ENCODE measurements around the gene NPEPPS. TPM values are rescaled to one million over a fixed set of nuclear protein-coding genes. Genes with fewer than 3 reads are reported as not detected.

Gene NPEPPS
- total RNA-seq, 2 experiments from 2014 or later = 77.3 to 80.7 TPM

GRCh38 chr17:47632991-47633390 lies 102.1 kb downstream of the NPEPPS start:
- intact Hi-C loops (cut with DNase I, micrococcal nuclease) = no loop called here
- Histone ChIP-seq H3K4me1 (ENCODE audit: insufficient read depth, low read length) (peaks cover 7% of the 10 kb centered on the region), H3K9me3 (ENCODE audit: control insufficient read depth in 1 of 2, insufficient read depth in 1 of 2, low read length in 2 of 2) (no peaks in the 10 kb centered on the region), H3K27me3 (ENCODE audit: control insufficient read depth in 1 of 2, insufficient read depth in 2 of 2, low read length in 2 of 2) (no peaks in the 10 kb centered on the region), H3K4me3 (ENCODE audit: low read length) (no peak overlapping the region), H3K27ac (ENCODE audit: low read depth in 1 of 2, low read length in 2 of 2) (no peak overlapping the region), H3K36me3 (ENCODE audit: insufficient read depth, low read length) (no peaks in the 10 kb centered on the region)
- Mint-ChIP-seq H3K27me3 (no peaks in the 10 kb centered on the region), H3K9me3 (no peaks in the 10 kb centered on the region), H3K27ac (no peak overlapping the region), H3K4me3 (no peak overlapping the region), H3K4me1 (ENCODE audit: low read depth) (peaks cover 7% of the 10 kb centered on the region), H3K36me3 (ENCODE audit: low read depth) (peaks cover 18% of the 10 kb centered on the region)
- no peak for TF ChIP-seq CTCF (IDR thresholded peaks at IDR 0.05)
- CTCF ChIA-PET = interaction anchor here (1.4 kb wide), 1 partner anchor 17 kb away, joined by 3 read pairs; no protein-coding TSS in a partner anchor
- DNase-seq (no peak), ATAC-seq (ENCODE audit: poor library complexity) (no peak)
- POLR2A ChIA-PET = no interaction called here

GRCh38 chr17:47633996-47634395 lies 103.1 kb downstream of the NPEPPS start:
- no peak overlapping the region for H3K27ac Mint-ChIP-seq
- H3K4me3 Mint-ChIP-seq = no peak overlapping the region

GRCh38 chr17:47634870-47635269 lies 104.0 kb downstream of the NPEPPS start:
- peaks cover 7% of the 10 kb centered on the region for H3K4me1 ChIP-seq (ENCODE audit: insufficient read depth, low read length)
- H3K36me3 ChIP-seq (ENCODE audit: insufficient read depth, low read length) = no peaks in the 10 kb centered on the region
- ATAC-seq (ENCODE audit: poor library complexity) (no peak), DNase-seq (peak in 1 of 14 experiments; percentile 28)
- Mint-ChIP-seq H3K27ac (no peak overlapping the region), H3K27me3 (no peaks in the 10 kb centered on the region), H3K4me1 (ENCODE audit: low read depth) (peaks cover 7% of the 10 kb centered on the region), H3K4me3 (no peak overlapping the region), H3K36me3 (ENCODE audit: low read depth) (peaks cover 17% of the 10 kb centered on the region), H3K9me3 (no peaks in the 10 kb centered on the region)
- H3K27me3 ChIP-seq (ENCODE audit: control insufficient read depth in 1 of 2, insufficient read depth in 2 of 2, low read length in 2 of 2) = no peaks in the 10 kb centered on the region
- ChIA-PET POLR2A (no interaction called here), CTCF (no interaction called here)
- H3K9me3 ChIP-seq (ENCODE audit: control insufficient read depth in 1 of 2, insufficient read depth in 1 of 2, low read length in 2 of 2) = no peaks in the 10 kb centered on the region
- H3K4me3 ChIP-seq (ENCODE audit: low read length) = no peak overlapping the region
- no peak for TF ChIP-seq CTCF (IDR thresholded peaks at IDR 0.05)
- H3K27ac ChIP-seq (ENCODE audit: low read depth in 1 of 2, low read length in 2 of 2) = no peak overlapping the region
- intact Hi-C loops (cut with DNase I, micrococcal nuclease) = no loop called here

More at GRCh38 chr17:47633996-47634395, 103.1 kb downstream of the NPEPPS start:
- ChIA-PET POLR2A (no interaction called here), CTCF (interaction anchor here (1.4 kb wide), 1 partner anchor 18 kb away, joined by 3 read pairs; no protein-coding TSS in a partner anchor)
- Mint-ChIP-seq H3K4me1 (ENCODE audit: low read depth) (peaks cover 7% of the 10 kb centered on the region), H3K9me3 (no peaks in the 10 kb centered on the region), H3K36me3 (ENCODE audit: low read depth) (peaks cover 18% of the 10 kb centered on the region), H3K27me3 (no peaks in the 10 kb centered on the region)
- Histone ChIP-seq H3K27ac (ENCODE audit: low read depth in 1 of 2, low read length in 2 of 2) (no peak overlapping the region), H3K9me3 (ENCODE audit: control insufficient read depth in 1 of 2, insufficient read depth in 1 of 2, low read length in 2 of 2) (no peaks in the 10 kb centered on the region), H3K36me3 (ENCODE audit: insufficient read depth, low read length) (no peaks in the 10 kb centered on the region), H3K4me3 (ENCODE audit: low read length) (no peak overlapping the region), H3K27me3 (ENCODE audit: control insufficient read depth in 1 of 2, insufficient read depth in 2 of 2, low read length in 2 of 2) (no peaks in the 10 kb centered on the region), H3K4me1 (ENCODE audit: insufficient read depth, low read length) (peaks cover 7% of the 10 kb centered on the region)
- DNase-seq = no peak
- intact Hi-C loops (cut with DNase I, micrococcal nuclease) = no loop called here
- no peak for TF ChIP-seq CTCF (IDR thresholded peaks at IDR 0.05)
- no peak for ATAC-seq (ENCODE audit: poor library complexity)

Measured in CD4-positive, alpha-beta T cell (primary cell).